GM12874 (cell line): ENCODE results near the gene RAB33B.

Source experiments
- CTCF ChIP-seq: IDR thresholded peaks from 2 replicates; pipeline ENCODE4 v1.5.1; 2011; ENCODE audit warnings: low read depth, mild to moderate bottlenecking, control low read depth, low read length, moderate library complexity; ENCODE audit not compliant: insufficient read depth

The RAB33B gene

GRCh38 chr4:139454111-139455045, at the start of gene RAB33B:
TSS of gene RAB33B (plus strand) at chr4:139454121. CDS start at chr4:139454196, 75 bp downstream.
- TF ChIP-seq CTCF = no peak

GRCh38 chr4:139410312-139410711, 43.6 kb upstream of the RAB33B start:
- no peak for TF ChIP-seq CTCF

GRCh38 chr4:139416073-139416673, 37.7 kb upstream of the RAB33B start:
- peak; percentile 45; the same call in 1 of the 2 replicates for TF ChIP-seq CTCF

GRCh38 chr4:139419388-139419914, 34.5 kb upstream of the RAB33B start:
- no peak for TF ChIP-seq CTCF

- no peak for TF ChIP-seq CTCF
Measured at GRCh38 chr4:139420652-139421051, 33.3 kb upstream of the RAB33B start.

GRCh38 chr4:139436122-139436521, 17.8 kb upstream of the RAB33B start:
- no peak for TF ChIP-seq CTCF

GRCh38 chr4:139438141-139438540, 15.8 kb upstream of the RAB33B start:
- no peak for TF ChIP-seq CTCF
